ENCODE results near the gene TAF4B.

The TAF4B gene

GRCh38 chr18:26440644-26441043, 214.4 kb downstream of the TAF4B start:
- Histone ChIP-seq H3K27ac (ENCODE audit: low read depth, low read length, poor library complexity, severe bottlenecking) (no peak overlapping the region), H3K9ac (ENCODE audit: low read length) (no peak overlapping the region), H3K9me2 (ENCODE audit: low read depth, low read length) (no peaks in the 10 kb centered on the region), H3K79me2 (ENCODE audit: insufficient read depth, low read length) (no peaks in the 10 kb centered on the region), H3F3A (ENCODE audit: insufficient read depth, low read length) (no peaks in the 10 kb centered on the region), H3K4me2 (ENCODE audit: low read length) (no peak overlapping the region), H3K36me3 (ENCODE audit: insufficient read depth, low read length) (no peaks in the 10 kb centered on the region), H2AFZ (ENCODE audit: low read length) (no peak overlapping the region), H3K9me3 (ENCODE audit: low read length) (no peaks in the 10 kb centered on the region), H4K20me1 (ENCODE audit: insufficient read depth, low read length) (no peaks in the 10 kb centered on the region), H3K27me3 (ENCODE audit: insufficient read depth, low read length) (no peaks in the 10 kb centered on the region), H3K4me1 (ENCODE audit: insufficient read depth, low read length, severe bottlenecking) (peaks cover 13% of the 10 kb centered on the region), H3K4me3 (ENCODE audit: low read depth, low read length, poor library complexity, severe bottlenecking) (no peak overlapping the region)
- TF ChIP-seq, protein P1, sequence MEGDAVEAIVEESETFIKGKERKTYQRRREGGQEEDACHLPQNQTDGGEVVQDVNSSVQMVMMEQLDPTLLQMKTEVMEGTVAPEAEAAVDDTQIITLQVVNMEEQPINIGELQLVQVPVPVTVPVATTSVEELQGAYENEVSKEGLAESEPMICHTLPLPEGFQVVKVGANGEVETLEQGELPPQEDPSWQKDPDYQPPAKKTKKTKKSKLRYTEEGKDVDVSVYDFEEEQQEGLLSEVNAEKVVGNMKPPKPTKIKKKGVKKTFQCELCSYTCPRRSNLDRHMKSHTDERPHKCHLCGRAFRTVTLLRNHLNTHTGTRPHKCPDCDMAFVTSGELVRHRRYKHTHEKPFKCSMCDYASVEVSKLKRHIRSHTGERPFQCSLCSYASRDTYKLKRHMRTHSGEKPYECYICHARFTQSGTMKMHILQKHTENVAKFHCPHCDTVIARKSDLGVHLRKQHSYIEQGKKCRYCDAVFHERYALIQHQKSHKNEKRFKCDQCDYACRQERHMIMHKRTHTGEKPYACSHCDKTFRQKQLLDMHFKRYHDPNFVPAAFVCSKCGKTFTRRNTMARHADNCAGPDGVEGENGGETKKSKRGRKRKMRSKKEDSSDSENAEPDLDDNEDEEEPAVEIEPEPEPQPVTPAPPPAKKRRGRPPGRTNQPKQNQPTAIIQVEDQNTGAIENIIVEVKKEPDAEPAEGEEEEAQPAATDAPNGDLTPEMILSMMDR (IDR thresholded peaks at IDR 0.05; ENCODE audit: low read length) = no peak
- no peak for TF ChIP-seq EZH2 (IDR thresholded peaks at IDR 0.05; ENCODE audit: borderline replicate concordance, low read length)

All from OCI-LY1 (cell line).